Keratinocyte (primary cell): Measurements from ENCODE around the gene HAT1. TPM values are rescaled to one million over a fixed set of nuclear protein-coding genes. Genes with fewer than 3 reads are reported as not detected.

ENCODE experiments used
- DNase-seq: peaks from one replicate; pipeline ENCODE4 v3.0.0-alpha.2; 2011; ENCODE audit warnings: low read depth, missing footprints, low spot score
- FAIRE-seq: peaks from 2 replicates; lab custom pipeline; 2011; peaks lifted over from hg19 to GRCh38; lab: Jason Lieb, UNC
- H2AFZ ChIP-seq: 2 replicates; pipeline ENCODE4 v1.6.0; 2012; ENCODE audit warnings: low read length, control low read depth, inconsistent platforms; ENCODE audit not compliant: control insufficient read depth
- H3K27ac ChIP-seq: 2 replicates; pipeline ENCODE4 v1.5.1; 2011; ENCODE audit warnings: low read length; ENCODE audit not compliant: control insufficient read depth, insufficient read depth
- H3K27me3 ChIP-seq: 3 replicates; pipeline ENCODE4 v1.6.0; 2011; ENCODE audit warnings: low read length; ENCODE audit not compliant: control insufficient read depth, insufficient read depth; ENCODE audit errors: extremely low read depth
- H3K36me3 ChIP-seq, 2 experiments: 2 replicates in 1 of 2; 3 replicates in 1 of 2; pipeline ENCODE4 v1.5.1; 2011; ENCODE audit warnings: low read length in 2 of 2, mild to moderate bottlenecking in 1 of 2; ENCODE audit not compliant: control insufficient read depth in 2 of 2, insufficient read depth in 2 of 2; ENCODE audit errors: extremely low read depth in 1 of 2
- H3K4me1 ChIP-seq: 3 replicates; pipeline ENCODE4 v1.5.1; 2011; ENCODE audit warnings: low read length; ENCODE audit not compliant: control insufficient read depth, insufficient read depth; ENCODE audit errors: extremely low read depth
- H3K4me2 ChIP-seq: 3 replicates; pipeline ENCODE4 v1.6.0; 2011; ENCODE audit warnings: low read depth, low read length; ENCODE audit not compliant: control insufficient read depth, insufficient read depth; ENCODE audit errors: extremely low read depth
- H3K4me3 ChIP-seq, 3 experiments: fragments of 200-600 bp in 1 of 3; sonication (generic) in 1 of 3; 2 replicates in 2 of 3; 3 replicates in 1 of 3; pipeline ENCODE4 v1.5.1; 2011 to 2016; ENCODE audit warnings: low read length in 3 of 3, mild to moderate bottlenecking in 3 of 3, control low read depth in 2 of 3, inconsistent platforms in 1 of 3, low read depth in 1 of 3, mixed read lengths in 1 of 3, mixed run types in 1 of 3, moderate library complexity in 1 of 3; ENCODE audit not compliant: control insufficient read depth in 2 of 3, insufficient read depth in 2 of 3; ENCODE audit errors: extremely low read depth in 1 of 3
- H3K79me2 ChIP-seq: 2 replicates; pipeline ENCODE4 v1.6.0; 2012; ENCODE audit warnings: low read length; ENCODE audit not compliant: control insufficient read depth, insufficient read depth
- H3K9ac ChIP-seq: 3 replicates; pipeline ENCODE4 v1.6.0; 2011; ENCODE audit warnings: low read length; ENCODE audit not compliant: control insufficient read depth, insufficient read depth; ENCODE audit errors: extremely low read depth
- H3K9me1 ChIP-seq: 3 replicates; pipeline ENCODE4 v1.6.0; 2011; ENCODE audit warnings: low read length; ENCODE audit not compliant: control insufficient read depth, insufficient read depth; ENCODE audit errors: extremely low read depth
- H3K9me3 ChIP-seq: 2 replicates; pipeline ENCODE4 v1.5.1; 2012; ENCODE audit warnings: low read depth, low read length; ENCODE audit not compliant: control insufficient read depth
- H4K20me1 ChIP-seq: 3 replicates; pipeline ENCODE4 v1.6.0; 2011; ENCODE audit warnings: low read length; ENCODE audit not compliant: control insufficient read depth, insufficient read depth; ENCODE audit errors: extremely low read depth
- CTCF ChIP-seq, 3 experiments: IDR thresholded peaks in 1 of 3; conservative IDR thresholded peaks in 1 of 3; optimal IDR thresholded peaks in 1 of 3; 2 replicates in 2 of 3; 3 replicates in 1 of 3; pipeline versions ENCODE3 to v1.5.1; 2011; ENCODE audit warnings: low read length in 3 of 3, mild to moderate bottlenecking in 3 of 3, moderate library complexity in 2 of 3, control low read depth in 1 of 3, inconsistent platforms in 1 of 3; ENCODE audit not compliant: insufficient read depth in 2 of 3; ENCODE audit errors: extremely low read depth in 1 of 3
- EZH2 ChIP-seq: IDR thresholded peaks from one replicate; pipeline ENCODE4 v1.6.1; 2012; ENCODE audit warnings: inconsistent platforms, mild to moderate bottlenecking, low read length, moderate library complexity
- dilution Hi-C: fragments of 300-500 bp; cut with MboI; formaldehyde crosslinking; loops from one replicate; pipeline ENCODE4 v1.7.0; 2020; ENCODE audit warnings: low sequenced_read_pairs; ENCODE audit not compliant: extremely low pct_ligation_motif_present
- polyA plus RNA-seq, 5 experiments: library from polyadenylated mRNA; depleted of rRNA in 3 of 5; stranded (reverse) in 3 of 5; stranded (forward) in 1 of 5; unstranded in 1 of 5; fragments of >200 nt; gene quantifications; 1 replicate in 1 of 5; 2 replicates in 3 of 5; 3 replicates in 1 of 5; pipeline versions ENCODE4 v1.2.1 to v1.2.3, GENCODE V29; 2011 to 2012; ENCODE audit warnings: missing spikeins in 2 of 5, low read depth in 1 of 5, low replicate concordance in 1 of 5

HAT1 gene
- polyA plus RNA-seq, 1 donor (not counting 4 experiments of a cell fraction or from before 2014, with no cell fraction given): 91.2 TPM

DNA sequence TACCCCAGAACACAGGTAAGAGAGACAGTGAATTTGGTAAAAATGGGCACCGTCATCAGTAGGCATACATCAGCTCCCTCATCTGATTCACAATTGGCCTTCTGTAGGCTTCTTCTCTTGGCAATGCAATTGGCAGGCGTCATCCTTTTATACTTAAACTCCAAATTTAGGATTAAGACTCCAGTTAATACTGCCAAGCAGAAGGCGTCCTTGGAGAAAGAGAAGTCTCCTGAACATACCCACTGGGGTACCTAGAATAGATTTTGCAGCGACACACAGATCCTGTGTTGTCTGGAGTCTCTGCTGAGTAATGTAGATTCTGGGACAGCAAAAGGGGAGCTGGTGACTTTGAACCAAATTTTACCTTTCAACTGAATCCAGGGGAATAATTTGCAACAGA lies 76.9 kb downstream of the HAT1 start:
- Histone ChIP-seq H3K36me3 (no peaks in the 10 kb centered on the region), H3K4me3 (peak overlapping the region; percentile 46 to 85 (median 73)), H3K4me2 (peak overlapping the region; percentile 92), H3K27me3 (no peaks in the 10 kb centered on the region), H4K20me1 (no peaks in the 10 kb centered on the region), H3K9me3 (no peaks in the 10 kb centered on the region), H3K9me1 (no peaks in the 10 kb centered on the region), H3K79me2 (no peaks in the 10 kb centered on the region), H3K27ac (peak overlapping the region; percentile 90), H3K9ac (peak overlapping the region; percentile 92), H2AFZ (peak overlapping the region; percentile 78), H3K4me1 (peaks cover 24% of the 10 kb centered on the region)
- dilution Hi-C loops: no loop called here
- no peak for TF ChIP-seq EZH2
- TF ChIP-seq CTCF (optimal IDR thresholded peaks at IDR 0.05 in 1 of 3, IDR thresholded peaks at IDR 0.05 in 1 of 3, conservative IDR thresholded peaks at IDR 0.05 in 1 of 3; ENCODE audit: extremely low read depth in 1 of 3, insufficient read depth in 2 of 3, low read length in 3 of 3): no peak
- FAIRE-seq: peak; percentile 29
- no peak for DNase-seq

DNA sequence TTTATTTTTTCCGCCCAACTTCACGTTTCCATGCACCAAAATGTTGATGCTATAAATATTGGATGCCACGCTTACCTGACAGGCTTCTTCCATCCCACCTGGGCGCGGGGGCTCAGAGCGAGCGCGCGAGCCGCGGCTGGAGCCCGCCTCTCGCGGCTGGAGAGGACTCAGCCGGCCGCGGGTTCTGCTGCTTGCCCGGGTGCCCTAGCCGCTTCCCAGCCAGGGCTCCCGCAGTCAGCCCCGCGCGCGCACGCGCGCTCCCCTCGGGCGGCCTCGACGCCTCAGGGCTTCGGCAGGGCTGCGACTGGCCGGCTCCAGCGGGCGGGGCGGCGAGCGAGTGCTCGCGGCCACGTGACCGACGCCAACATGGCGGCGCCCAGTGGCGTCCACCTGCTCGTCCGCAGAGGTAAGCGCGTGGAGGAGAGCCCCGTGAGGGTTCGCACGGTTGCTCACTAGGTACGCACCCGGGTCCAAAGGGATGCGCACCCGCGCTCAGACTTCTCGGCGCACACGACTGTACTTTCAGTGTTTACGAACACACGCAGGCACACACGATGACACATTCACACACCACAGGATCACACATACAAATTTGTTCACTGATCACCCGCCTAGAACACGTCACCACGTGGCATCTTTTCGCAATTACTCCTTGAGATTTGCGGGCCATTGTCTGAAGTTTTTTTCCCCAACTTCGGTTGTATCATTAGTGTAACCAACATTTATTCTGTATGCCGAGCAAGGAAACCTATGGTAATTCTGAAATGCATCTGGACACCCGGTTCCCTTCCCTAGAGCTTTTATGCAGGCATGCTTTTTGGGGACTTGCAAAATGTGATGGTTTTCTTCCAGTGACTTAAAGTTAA lies 77.6 kb downstream of the HAT1 start, which contains the start of gene METAP1D:
Gene METAP1D (plus strand): TSS at position 350 of the 866 bp plus-strand sequence. CDS start 17 bp downstream, at position 367.
- peak within 1 kb of the TSS; percentile 92 for H3K4me2 ChIP-seq
- peaks cover 24% of the 10 kb centered on the region for H3K4me1 ChIP-seq
- peak within 1 kb of the TSS; percentile 46 to 85 (median 73) for H3K4me3 ChIP-seq
- H3K79me2 ChIP-seq: no peaks in the 10 kb centered on the region
- peak within 1 kb of the TSS; percentile 90 for H3K27ac ChIP-seq
- H3K9ac ChIP-seq: peak within 1 kb of the TSS; percentile 92
- H2AFZ ChIP-seq: peak within 1 kb of the TSS; percentile 97
- FAIRE-seq (peak; percentile 44), DNase-seq (peak; percentile 49)
- no peaks in the 10 kb centered on the region for H3K36me3 ChIP-seq
- H3K9me3 ChIP-seq: no peaks in the 10 kb centered on the region
- dilution Hi-C loops: no loop called here
- TF ChIP-seq CTCF (optimal IDR thresholded peaks at IDR 0.05 in 1 of 3, IDR thresholded peaks at IDR 0.05 in 1 of 3, conservative IDR thresholded peaks at IDR 0.05 in 1 of 3; ENCODE audit: extremely low read depth in 1 of 3, insufficient read depth in 2 of 3, low read length in 3 of 3) (peak in 2 of 3 experiments; percentile 12 to 21), EZH2 (no peak)
- no peaks in the 10 kb centered on the region for H3K27me3 ChIP-seq
- no peaks in the 10 kb centered on the region for H3K9me1 ChIP-seq
- H4K20me1 ChIP-seq: no peaks in the 10 kb centered on the region
